Measurements from ENCODE around the gene RNF212B. TPM values are rescaled to one million over a fixed set of nuclear protein-coding genes. Genes with fewer than 3 reads are reported as not detected.
"Not testable (repeated sequence)": the region's sequence is repeated elsewhere in the genome, so short reads cannot be mapped to it uniquely, and the experiment has no call there.

The RNF212B gene
- total RNA-seq, 1 donor: not detected

DNA sequence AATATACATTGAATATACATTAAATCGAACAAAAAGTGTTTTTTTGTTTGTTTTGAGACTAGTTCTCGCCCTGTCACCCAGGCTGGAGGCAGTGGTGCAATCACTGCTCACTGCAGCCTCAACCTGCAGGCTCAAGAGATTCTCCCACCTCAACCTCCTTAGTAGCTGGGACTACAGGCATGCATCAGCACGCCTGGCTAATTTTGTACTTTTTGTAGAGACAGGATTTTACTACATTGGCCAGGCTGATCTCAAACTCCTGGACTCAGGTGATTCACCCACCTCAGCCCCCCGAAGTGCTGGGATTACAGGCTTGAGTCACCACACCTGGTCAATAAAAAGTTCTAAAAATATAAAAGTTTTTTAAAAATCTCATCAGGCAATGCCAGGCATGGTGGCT, 10.2 kb upstream of the RNF212B start:
- H3K4me3 ChIP-seq (ENCODE audit: low read depth, low read length): no peak overlapping the region
- TF ChIP-seq, protein P1, sequence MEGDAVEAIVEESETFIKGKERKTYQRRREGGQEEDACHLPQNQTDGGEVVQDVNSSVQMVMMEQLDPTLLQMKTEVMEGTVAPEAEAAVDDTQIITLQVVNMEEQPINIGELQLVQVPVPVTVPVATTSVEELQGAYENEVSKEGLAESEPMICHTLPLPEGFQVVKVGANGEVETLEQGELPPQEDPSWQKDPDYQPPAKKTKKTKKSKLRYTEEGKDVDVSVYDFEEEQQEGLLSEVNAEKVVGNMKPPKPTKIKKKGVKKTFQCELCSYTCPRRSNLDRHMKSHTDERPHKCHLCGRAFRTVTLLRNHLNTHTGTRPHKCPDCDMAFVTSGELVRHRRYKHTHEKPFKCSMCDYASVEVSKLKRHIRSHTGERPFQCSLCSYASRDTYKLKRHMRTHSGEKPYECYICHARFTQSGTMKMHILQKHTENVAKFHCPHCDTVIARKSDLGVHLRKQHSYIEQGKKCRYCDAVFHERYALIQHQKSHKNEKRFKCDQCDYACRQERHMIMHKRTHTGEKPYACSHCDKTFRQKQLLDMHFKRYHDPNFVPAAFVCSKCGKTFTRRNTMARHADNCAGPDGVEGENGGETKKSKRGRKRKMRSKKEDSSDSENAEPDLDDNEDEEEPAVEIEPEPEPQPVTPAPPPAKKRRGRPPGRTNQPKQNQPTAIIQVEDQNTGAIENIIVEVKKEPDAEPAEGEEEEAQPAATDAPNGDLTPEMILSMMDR (IDR thresholded peaks at IDR 0.05; ENCODE audit: insufficient read depth, low read length): no peak
- no peak for DNase-seq (ENCODE audit: low read depth)

DNA sequence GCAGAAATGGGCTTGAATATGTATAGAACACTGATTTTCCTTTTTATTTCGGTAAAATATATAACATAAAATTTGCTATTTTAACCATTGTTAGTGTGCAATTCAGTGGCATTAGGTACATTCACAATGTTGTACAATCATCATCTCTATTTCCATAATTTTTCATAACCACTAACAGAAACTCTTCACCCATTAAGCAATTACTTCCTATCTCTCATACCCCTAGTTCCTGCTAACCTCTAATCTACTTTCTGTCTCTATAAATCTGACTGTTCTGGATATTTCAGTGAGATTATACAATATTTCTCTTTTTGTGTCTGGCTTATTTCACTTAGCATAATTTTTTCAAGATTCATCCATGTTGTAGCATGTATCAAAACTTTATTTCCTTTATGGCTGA, 8.9 kb upstream of the RNF212B start:
- no peak for DNase-seq (ENCODE audit: low read depth)
- H3K4me3 ChIP-seq (ENCODE audit: low read depth, low read length): no peak overlapping the region
- TF ChIP-seq, protein P1 (IDR thresholded peaks at IDR 0.05; ENCODE audit: insufficient read depth, low read length): no peak

DNA sequence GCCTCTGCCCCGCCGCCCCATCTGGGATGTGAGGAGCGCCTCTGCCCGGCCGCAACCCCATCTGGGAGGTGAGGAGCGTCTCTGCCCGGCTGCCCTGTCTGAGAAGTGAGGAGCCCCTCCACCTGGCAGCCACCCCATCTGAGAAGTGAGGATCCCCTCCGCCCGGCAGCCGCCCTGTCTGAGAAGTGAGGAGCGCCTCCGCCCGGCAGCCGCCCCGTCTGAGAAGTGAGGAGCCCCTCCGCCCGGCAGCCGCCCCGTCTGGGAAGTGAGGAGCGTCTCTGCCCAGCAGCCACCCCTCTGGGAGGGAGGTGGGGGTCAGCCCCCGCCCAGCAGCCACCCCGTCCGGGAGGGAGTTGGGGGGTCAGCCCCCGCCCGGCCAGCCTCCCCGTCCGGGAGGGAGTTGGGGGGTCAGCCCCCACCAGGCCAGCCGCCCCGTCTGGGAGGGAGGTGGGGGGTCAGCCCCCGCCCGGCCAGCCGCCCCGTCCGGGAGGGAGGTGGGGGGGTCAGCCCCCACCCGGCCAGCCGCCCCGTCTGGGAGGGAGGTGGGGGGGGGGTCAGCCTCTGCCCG, 5.4 kb upstream of the RNF212B start:
- DNase-seq (ENCODE audit: low read depth): not testable (repeated sequence)

DNA sequence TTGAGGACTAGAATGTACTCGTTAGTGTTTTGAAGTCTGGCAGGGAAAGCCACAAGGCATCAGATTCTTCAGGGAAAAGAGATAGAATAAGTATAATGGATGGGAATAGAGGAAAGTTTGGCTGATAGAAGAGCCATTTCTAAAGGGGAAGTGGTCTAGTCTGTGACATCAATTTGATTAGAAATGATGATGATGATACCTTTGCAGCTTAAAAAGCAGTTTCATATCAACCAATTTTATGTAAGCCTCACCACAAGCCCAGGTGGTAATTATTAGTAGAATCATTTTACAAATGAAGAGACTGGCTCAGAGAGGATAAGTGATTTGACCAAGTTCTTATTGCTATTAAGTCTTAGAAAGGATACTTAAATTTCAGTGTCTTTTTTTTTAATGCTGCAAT, 2.9 kb downstream of the RNF212B start:
- no peak overlapping the region for H3K4me3 ChIP-seq (ENCODE audit: low read depth, low read length)
- TF ChIP-seq, protein P1 (IDR thresholded peaks at IDR 0.05; ENCODE audit: insufficient read depth, low read length): no peak
- DNase-seq (ENCODE audit: low read depth): no peak

More for the DNA sequence above, 5.4 kb upstream of the RNF212B start:
- not testable (repeated sequence) for H3K4me3 ChIP-seq (ENCODE audit: low read depth, low read length)

DNA sequence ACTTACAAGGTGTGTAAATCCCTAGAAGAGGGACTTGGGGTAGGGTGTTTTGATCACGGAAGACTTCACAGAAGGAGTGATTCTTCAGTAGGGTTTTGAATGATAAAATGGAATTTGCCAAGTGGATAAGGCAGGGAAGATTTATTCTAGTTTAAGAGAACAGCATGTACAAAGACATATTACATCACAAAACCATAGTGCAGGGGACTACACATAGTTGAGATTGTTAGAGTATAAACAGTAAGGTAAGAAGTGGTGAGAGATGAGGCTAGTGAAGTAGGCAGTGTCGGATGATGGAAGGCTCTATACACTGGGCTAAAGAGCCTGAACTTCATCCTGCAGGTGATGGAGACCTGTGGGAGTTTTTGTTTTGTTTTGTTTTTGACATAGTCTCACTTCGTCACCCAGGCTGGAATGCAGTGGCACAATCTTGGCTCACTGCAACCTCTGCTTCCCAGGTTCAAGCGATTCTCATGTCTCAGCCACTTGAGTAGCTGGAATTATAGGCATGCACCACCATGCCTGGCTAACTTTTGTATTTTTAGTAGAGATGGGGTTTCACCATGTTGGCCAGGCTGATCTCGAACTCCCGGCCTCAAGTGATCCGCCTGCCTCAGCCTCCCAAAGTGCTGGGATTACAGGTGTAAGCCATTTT, 3.5 kb downstream of the RNF212B start:
- DNase-seq (ENCODE audit: low read depth); H3K4me3 ChIP-seq (ENCODE audit: low read depth, low read length): not testable (repeated sequence)

DNA sequence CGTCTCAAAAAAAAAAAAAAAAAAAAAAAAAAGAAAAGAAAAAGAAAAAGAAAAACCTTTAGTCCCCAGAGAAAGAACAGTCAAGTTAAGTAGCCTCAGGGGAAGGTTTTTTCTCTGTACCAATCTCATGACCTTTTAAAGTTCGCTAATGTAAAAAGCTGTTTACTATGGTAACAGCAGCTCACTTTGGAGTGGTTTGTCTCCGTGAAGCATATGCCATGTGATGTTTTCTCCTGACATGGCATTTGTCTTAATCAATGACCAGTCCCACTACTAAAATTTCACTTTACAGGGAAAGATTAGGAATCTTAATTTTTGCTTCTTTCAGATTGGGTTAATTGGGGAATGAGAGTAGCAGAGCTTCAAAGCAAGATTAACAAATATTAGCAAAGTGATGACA, 4.3 kb downstream of the RNF212B start:
- H3K4me3 ChIP-seq (ENCODE audit: low read depth, low read length): no peak overlapping the region
- DNase-seq (ENCODE audit: low read depth): no peak
- TF ChIP-seq, protein P1 (IDR thresholded peaks at IDR 0.05; ENCODE audit: insufficient read depth, low read length): no peak

DNA sequence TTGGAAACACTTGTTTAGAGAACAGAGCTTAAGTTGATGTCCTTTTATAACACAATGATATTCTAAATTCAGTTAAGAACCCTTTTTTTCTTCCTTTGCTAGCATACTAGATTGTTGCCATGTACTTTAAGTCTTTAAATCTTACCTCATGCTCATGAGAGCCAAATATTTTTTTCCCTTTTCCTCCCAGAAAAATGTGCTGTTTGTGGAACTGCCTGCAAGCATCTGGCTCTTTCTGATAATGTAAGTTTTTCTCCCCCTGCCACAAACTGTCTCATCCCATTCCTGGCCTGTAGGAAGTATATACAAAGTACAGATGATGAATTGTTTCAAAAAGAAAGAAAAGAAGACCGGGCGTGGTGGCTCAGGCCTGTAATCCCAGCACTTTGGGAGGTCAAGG, 5.3 kb downstream of the RNF212B start:
- TF ChIP-seq, protein P1 (IDR thresholded peaks at IDR 0.05; ENCODE audit: insufficient read depth, low read length): no peak
- DNase-seq (ENCODE audit: low read depth): no peak
- no peak overlapping the region for H3K4me3 ChIP-seq (ENCODE audit: low read depth, low read length)

DNA sequence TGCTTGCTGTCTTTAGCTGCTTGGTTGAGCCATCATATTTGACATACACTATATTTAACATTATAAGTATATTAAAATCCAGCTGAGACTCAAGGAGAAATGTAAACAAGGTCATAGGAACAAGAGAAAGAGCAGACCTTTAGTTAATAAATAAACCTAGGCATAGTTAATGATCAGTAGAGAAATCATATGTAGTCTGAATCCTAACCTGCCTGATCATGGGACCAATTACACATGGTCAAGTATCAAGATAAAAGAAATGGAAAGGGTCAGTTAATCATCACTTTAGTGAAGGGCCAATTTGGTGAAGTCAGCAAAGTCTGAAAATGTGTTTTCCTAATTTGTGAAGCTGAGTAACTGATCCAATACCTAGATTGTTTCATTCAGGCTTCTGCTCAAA, 7.5 kb downstream of the RNF212B start:
- TF ChIP-seq, protein P1 (IDR thresholded peaks at IDR 0.05; ENCODE audit: insufficient read depth, low read length): no peak
- no peak for DNase-seq (ENCODE audit: low read depth)
- no peak overlapping the region for H3K4me3 ChIP-seq (ENCODE audit: low read depth, low read length)

Data from fibroblast of the aortic adventitia (primary cell).